Central memory CD8-positive, alpha-beta T cell (primary cell): ENCODE measurements around the gene SPSB4.

Experiments used
- ATAC-seq: fragments of 150-1000 bp; cut with Tn5 transposase; replicated peaks from 2 replicates; pipeline ENCODE4 v1.10.0; 2022; ENCODE audit warnings: mild to moderate bottlenecking, moderate FRiP score, moderate number of reproducible peaks; ENCODE audit not compliant: poor library complexity, severe bottlenecking; ENCODE audit errors: extremely low read depth
- DNase-seq, 2 donors: peaks; one replicate each; pipeline ENCODE4 v3.0.0; 2021; ENCODE audit warnings: low spot score in 2 of 2
- H3K27ac Mint-ChIP-seq: one replicate; pipeline ENCODE4 v1.8.0; 2022; ENCODE audit warnings: low read depth, mild to moderate bottlenecking, moderate library complexity, mixed read lengths
- H3K27me3 Mint-ChIP-seq: one replicate; pipeline ENCODE4 v1.8.0; 2022; ENCODE audit warnings: mixed read lengths
- H3K36me3 Mint-ChIP-seq: one replicate; pipeline ENCODE4 v1.8.0; 2022; ENCODE audit warnings: mild to moderate bottlenecking, moderate library complexity, mixed read lengths; ENCODE audit not compliant: insufficient read depth
- H3K4me1 Mint-ChIP-seq: one replicate; pipeline ENCODE4 v1.8.0; 2022; ENCODE audit warnings: mixed read lengths
- H3K4me3 Mint-ChIP-seq: one replicate; pipeline ENCODE4 v1.8.0; 2022; ENCODE audit warnings: mild to moderate bottlenecking, moderate library complexity, mixed read lengths
- H3K9me3 Mint-ChIP-seq: one replicate; pipeline ENCODE4 v1.8.0; 2022; ENCODE audit warnings: mixed read lengths

Gene SPSB4

DNA sequence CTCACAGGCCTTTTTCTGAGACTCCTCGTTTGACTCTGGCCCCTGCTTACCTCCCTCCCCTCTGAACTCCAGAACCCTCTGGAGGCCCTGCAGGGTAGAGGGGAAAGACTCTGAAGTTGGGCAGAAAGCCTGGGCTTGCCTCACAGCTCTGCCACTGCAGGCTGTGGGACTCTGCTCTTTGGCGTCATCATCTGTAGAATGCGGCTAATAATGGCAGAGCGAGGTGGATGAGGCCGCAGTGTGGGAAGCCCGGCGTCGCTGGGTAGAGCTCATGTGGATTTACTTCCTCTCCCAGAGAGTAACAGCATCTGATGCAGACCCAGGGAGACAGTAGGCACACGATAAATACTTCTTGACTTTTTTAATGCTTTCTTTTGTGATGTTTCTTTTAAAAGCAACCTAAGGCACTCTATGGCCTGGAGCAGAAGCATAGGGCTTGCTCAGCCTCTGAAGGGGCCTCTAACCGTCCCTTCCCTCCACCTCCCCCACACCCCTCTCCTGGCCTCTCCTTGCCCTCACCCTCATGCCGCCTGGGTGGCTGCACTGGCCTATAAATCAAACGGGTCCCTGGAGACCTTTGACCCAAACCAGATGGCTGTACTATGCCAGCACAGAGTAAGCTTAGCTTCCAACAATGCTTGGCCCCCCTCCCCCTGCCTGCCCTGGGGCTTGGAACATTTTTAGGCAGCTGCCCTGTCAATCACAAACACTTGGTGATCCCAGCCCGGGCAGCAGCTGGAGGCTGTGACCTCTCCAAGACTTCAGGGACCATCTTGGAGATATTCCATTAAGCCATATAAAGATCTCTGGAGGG lies 32.9 kb downstream of the SPSB4 start:
- peaks cover 3% of the 10 kb centered on the region for H3K36me3 Mint-ChIP-seq
- H3K27me3 Mint-ChIP-seq, result no peaks in the 10 kb centered on the region
- H3K4me3 Mint-ChIP-seq, result no peak overlapping the region
- no peaks in the 10 kb centered on the region for H3K9me3 Mint-ChIP-seq
- no peak overlapping the region for H3K27ac Mint-ChIP-seq
- no peak for DNase-seq
- H3K4me1 Mint-ChIP-seq, result no peaks in the 10 kb centered on the region
- ATAC-seq, result no peak

DNA sequence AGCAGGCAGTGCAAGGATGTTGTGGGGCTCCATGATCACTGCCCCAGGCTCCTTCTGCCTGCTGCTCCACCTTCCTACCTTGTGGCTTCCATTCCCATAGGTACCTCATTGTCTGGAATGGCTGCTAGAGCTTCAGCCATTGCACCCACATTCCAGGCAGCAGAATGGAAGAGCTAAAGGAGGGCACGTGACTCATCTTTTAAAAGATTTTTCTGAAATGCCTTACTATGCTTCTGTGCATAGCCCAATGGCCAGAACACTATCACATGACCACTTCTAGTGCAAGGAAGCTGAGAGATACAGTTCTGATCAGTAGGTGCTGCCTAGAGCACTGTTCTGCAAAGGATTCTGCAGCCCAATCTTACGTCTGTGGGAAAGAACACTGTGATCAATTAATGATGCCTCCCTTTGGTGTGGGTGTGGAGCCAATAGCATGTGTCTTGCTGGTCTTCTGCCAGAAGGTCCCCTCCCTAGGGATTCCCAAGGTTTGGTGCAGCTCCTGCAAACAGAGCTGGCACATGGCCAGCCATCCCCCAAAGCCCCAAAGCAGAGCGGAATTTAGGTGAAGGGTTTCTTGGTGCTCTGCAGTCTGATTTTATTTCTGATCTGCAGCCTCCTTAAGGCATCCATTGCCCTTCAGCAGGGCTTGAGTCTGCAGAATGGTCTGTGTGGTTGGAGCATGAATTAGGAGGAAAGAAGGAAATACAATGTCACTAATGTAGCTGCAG lies 34.4 kb downstream of the SPSB4 start:
- no peaks in the 10 kb centered on the region for H3K4me1 Mint-ChIP-seq
- no peak overlapping the region for H3K27ac Mint-ChIP-seq
- H3K9me3 Mint-ChIP-seq, result no peaks in the 10 kb centered on the region
- ATAC-seq (no peak), DNase-seq (no peak)
- no peaks in the 10 kb centered on the region for H3K27me3 Mint-ChIP-seq
- no peak overlapping the region for H3K4me3 Mint-ChIP-seq
- H3K36me3 Mint-ChIP-seq, result no peaks in the 10 kb centered on the region

DNA sequence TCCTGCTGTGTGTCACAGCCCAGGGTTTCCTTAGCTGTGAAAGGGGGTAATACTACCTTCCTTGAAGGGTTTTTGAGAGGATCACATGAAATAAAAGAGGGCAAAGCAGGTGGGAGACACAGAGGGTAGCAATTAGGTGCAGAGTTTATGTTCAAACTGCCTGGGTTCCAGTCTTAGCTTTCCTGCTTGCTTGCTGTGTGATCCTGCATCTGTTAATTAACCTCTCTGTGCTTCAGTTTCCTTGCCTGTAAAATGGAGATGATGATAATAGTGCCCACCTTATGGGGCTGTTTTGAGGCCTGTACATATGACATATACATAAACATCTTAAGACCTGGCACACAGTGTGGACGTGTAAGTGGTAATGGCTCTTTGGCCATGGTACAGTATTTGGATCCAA lies 35.0 kb downstream of the SPSB4 start:
- H3K9me3 Mint-ChIP-seq, result no peaks in the 10 kb centered on the region
- H3K4me3 Mint-ChIP-seq, result no peak overlapping the region
- no peak for DNase-seq
- H3K36me3 Mint-ChIP-seq, result no peaks in the 10 kb centered on the region
- no peak overlapping the region for H3K27ac Mint-ChIP-seq
- no peaks in the 10 kb centered on the region for H3K27me3 Mint-ChIP-seq
- no peak for ATAC-seq
- no peaks in the 10 kb centered on the region for H3K4me1 Mint-ChIP-seq

DNA sequence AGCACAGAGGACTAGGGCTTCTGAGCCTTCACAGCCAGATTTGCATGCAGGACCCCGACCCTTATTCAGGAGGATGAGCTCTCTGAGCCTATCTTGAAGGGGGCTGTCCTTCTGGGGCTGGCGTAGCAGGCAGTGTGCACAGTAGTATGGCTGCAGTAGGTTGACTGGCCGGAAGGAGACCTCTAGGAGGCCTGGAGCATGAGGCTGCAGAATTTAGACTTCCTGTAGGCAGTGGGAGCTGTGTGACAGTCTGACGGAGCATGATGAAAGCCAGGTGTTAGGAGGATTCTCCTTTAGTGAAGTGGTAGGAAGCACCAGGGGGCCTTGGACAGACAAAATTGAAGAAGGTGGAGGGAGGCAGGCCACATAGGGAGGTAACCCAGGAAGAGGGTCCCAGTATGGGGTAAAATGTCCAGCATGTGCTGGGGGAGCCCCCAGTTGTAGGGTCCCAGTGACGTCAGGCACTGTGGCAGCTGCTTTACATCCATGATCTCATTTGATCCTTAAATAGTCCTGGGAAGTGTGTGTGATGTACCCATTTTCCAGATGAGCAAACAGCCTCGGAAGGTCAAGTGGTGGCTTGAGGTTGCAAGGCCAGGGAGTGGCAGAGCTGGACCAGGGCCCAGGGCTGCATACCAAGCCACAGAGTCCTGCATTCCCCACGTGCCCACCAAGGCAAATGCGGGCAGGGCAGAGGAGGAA lies 36.1 kb downstream of the SPSB4 start:
- H3K27ac Mint-ChIP-seq, result no peak overlapping the region
- ATAC-seq (no peak), DNase-seq (no peak)
- no peaks in the 10 kb centered on the region for H3K9me3 Mint-ChIP-seq
- H3K27me3 Mint-ChIP-seq, result no peaks in the 10 kb centered on the region
- H3K36me3 Mint-ChIP-seq, result no peaks in the 10 kb centered on the region
- no peaks in the 10 kb centered on the region for H3K4me1 Mint-ChIP-seq
- no peak overlapping the region for H3K4me3 Mint-ChIP-seq

DNA sequence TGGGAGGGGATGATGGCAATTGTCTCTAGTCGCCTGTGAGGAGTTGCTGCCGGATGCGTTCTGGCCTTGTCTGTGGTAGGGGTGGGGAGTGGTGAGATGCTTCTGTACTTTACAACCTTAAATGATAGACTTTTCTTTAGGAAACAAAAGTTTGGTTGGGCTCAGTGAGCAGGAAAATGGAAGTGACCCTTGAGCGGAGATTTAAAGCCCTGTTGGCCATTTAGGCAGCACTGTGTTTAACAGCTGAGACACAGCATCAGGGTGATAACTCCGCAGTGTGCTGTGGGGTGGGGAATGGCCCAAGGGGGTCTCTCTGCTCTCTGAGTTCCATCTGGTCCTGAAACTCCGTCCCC lies 36.6 kb downstream of the SPSB4 start:
- no peak for DNase-seq
- Mint-ChIP-seq H3K4me3 (no peak overlapping the region), H3K9me3 (no peaks in the 10 kb centered on the region), H3K27ac (no peak overlapping the region), H3K36me3 (no peaks in the 10 kb centered on the region), H3K4me1 (no peaks in the 10 kb centered on the region), H3K27me3 (no peaks in the 10 kb centered on the region)
- ATAC-seq, result no peak

DNA sequence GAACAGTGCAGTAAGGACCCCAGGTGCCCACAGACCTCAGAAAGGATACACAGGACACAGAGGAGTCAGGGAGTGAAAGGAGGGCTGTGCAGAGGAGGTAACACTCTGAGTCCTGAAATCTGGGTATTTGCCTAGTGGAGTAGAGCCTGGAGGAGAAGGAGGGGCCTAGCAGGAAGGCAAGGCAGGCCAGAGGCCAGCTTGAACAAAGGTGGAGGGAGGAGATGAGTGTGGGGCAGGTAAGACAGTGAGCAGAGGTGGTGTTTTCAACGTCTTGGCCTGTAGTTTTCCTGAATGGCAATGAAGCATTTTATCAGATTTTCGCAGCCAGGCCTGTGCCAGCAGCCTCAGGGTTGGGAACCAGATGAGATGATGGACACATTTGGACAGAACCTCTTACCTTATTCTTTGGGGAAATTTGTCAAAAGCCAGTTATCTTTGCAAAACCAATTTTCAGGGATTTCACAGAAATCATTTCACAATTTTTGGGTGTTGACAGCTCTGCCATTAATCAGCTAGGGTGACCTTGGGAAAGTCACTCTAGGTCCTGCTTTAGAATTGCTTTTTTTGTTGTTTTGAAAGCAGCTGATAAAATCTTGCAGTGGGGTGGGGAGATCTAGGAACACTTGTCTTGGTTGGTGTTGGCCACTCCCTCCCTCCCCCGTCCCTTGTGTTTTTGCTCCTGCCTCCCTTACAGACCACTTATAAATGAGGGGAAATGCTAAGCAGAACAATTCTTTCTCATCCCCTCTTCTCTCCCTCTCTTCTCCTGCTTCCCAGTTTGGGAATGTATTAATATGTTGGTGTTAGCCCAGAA lies 38.4 kb downstream of the SPSB4 start:
- no peak for ATAC-seq
- Mint-ChIP-seq H3K27me3 (no peaks in the 10 kb centered on the region), H3K27ac (no peak overlapping the region)

DNA sequence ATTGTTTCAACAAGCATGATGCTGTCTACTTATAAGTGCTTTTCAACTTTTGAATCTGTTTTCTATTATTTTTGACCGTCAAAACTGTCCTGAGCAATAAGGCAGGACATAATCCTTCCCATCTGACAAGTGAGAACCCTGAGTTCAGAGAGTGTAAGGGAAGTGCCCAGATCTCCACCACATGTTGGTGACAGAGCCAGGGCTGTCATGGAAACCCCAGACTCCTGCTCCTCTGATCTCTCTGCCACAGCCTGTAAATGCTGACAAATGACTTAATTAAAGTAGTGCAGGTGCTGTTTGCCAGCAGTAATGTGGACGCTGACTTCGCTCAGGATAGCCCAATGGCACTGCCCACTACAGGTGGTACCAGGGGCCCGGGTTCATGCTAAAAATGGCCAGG lies 40.3 kb downstream of the SPSB4 start:
- Mint-ChIP-seq H3K4me3 (no peak overlapping the region), H3K27ac (no peak overlapping the region), H3K9me3 (no peaks in the 10 kb centered on the region), H3K27me3 (no peaks in the 10 kb centered on the region), H3K36me3 (no peaks in the 10 kb centered on the region), H3K4me1 (no peaks in the 10 kb centered on the region)
- DNase-seq (no peak), ATAC-seq (no peak)

More for the DNA sequence above, 38.4 kb downstream of the SPSB4 start:
- H3K4me3 Mint-ChIP-seq, result no peak overlapping the region
- DNase-seq, result no peak
- no peaks in the 10 kb centered on the region for H3K4me1 Mint-ChIP-seq
- H3K9me3 Mint-ChIP-seq, result no peaks in the 10 kb centered on the region
- H3K36me3 Mint-ChIP-seq, result no peaks in the 10 kb centered on the region

DNA sequence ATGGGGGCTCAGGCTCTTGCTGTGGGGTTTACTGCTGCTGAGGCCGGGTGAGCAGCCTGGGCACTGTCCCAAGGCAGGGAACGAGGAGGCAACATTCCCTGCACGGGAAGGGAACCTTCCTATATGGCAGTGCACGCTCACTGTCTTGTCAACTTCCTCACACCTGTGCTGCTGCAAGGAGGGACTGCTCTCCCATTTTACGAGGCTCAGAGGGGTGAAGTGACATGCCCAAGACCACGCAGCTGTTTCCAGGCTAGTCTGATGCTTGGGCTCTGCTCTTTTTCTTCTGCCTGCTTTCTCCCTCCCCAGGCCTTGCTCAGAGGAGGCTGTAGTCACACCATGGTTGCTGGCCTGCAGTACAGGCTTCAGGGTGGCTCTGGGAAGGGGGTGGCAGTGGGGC lies 41.5 kb downstream of the SPSB4 start:
- H3K9me3 Mint-ChIP-seq, result no peaks in the 10 kb centered on the region
- H3K36me3 Mint-ChIP-seq, result no peaks in the 10 kb centered on the region
- DNase-seq, result no peak
- no peaks in the 10 kb centered on the region for H3K27me3 Mint-ChIP-seq
- no peak overlapping the region for H3K27ac Mint-ChIP-seq
- ATAC-seq, result no peak
- H3K4me1 Mint-ChIP-seq, result no peaks in the 10 kb centered on the region
- H3K4me3 Mint-ChIP-seq, result no peak overlapping the region

DNA sequence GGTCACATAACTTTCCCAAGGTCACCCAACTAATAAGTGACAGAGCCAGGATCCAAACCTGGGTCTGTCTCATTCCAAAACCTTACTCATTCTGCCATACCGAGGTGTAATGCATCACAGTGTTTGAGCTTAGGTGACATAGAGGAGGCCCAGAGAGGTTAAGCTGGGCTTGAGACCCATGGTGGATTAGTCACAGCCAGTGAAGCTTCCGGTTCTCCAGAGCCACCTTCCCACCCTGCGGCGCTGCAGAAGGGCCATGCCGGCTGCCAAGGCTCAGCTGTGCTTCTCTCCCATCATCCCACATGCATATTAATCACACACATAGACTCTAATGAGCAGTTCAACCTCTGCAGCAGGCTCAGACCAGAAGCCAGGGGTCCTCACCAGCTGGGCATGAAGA lies 42.2 kb downstream of the SPSB4 start:
- Mint-ChIP-seq H3K27ac (no peak overlapping the region), H3K27me3 (no peaks in the 10 kb centered on the region), H3K4me3 (no peak overlapping the region), H3K9me3 (no peaks in the 10 kb centered on the region), H3K36me3 (no peaks in the 10 kb centered on the region), H3K4me1 (no peaks in the 10 kb centered on the region)
- no peak for DNase-seq
- ATAC-seq, result no peak

DNA sequence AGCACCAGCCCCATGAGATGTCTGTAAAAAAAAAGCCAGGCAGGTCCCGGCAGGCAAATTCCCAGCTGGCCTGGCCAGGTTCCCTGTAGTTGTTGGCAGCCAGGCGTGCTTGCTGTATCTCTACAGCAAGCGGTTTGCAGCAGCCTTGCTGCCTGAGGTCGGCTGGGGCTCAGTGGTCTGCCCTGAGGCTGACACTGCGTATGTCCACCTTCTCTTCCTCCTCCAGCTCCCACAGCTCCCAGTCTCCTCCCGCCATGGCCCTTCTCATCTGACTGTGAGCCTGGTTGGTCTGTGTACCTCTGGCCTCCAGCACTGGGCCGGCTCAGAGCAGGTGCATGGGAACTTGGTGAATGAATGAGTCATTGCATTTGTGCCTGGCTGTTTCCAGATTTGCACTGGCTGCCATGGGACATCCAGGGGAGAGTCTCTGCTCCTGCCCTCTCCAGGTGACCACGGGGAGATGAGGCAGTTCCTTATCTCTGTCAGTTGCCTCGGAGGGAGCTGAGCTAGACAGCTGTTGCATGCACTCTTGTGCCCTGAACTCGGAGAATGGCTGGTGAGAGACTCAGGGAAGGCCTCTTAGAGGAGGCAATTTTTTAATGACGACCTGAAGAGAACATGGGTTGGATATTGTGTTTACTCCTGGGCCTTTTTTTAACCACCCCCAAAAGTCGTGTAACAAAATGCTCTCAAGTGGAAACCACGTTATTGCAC lies 43.0 kb downstream of the SPSB4 start:
- Mint-ChIP-seq H3K4me3 (no peak overlapping the region), H3K9me3 (no peaks in the 10 kb centered on the region), H3K27ac (no peak overlapping the region), H3K27me3 (peaks cover 1% of the 10 kb centered on the region), H3K4me1 (no peaks in the 10 kb centered on the region), H3K36me3 (no peaks in the 10 kb centered on the region)
- ATAC-seq (no peak), DNase-seq (no peak)

DNA sequence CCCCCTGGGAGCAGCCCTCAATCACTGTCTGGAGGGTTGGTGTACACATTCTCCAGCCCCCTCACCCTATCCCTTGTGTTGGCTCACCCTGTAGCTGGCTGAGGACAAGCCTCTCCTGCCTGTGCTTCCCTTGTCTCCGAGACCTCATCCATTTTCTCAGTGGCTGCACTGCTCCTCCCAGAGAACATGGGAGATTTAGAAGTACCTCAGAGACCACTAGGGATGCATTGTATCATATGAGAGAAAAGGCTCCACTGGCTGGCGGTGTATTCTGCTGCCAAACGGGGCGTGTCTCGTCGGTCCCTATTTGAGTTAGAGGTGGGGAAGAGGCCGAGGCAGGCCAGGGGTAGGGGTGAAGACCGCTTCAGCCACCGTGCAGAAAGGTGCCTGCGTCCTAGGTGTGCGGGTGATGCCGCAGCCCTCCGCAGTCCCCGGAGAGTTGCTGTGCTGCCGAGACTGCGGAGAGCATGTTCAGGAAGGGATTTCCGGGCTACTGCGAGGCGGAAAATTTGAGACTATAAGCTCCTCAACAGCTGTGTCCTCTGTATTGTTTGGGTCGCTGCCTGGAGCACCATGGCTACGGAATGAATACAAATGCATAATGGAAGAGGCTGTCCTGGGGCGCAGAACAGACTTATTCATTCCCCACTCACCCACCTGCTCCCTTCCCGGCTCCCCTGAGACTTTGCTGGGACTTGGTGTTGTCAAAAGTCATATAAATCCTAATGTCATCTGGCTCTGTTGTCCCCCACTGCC lies 43.8 kb downstream of the SPSB4 start:
- Mint-ChIP-seq H3K36me3 (no peaks in the 10 kb centered on the region), H3K27ac (no peak overlapping the region), H3K27me3 (peaks cover 9% of the 10 kb centered on the region), H3K4me3 (no peak overlapping the region), H3K9me3 (no peaks in the 10 kb centered on the region), H3K4me1 (no peaks in the 10 kb centered on the region)
- ATAC-seq, result no peak
- no peak for DNase-seq
